Measurements from ENCODE around the gene OR6C74. TPM values are rescaled to one million over a fixed set of nuclear protein-coding genes. Genes with fewer than 3 reads are reported as not detected.

OR6C74 gene
- polyA plus RNA-seq, 1 donor from 2014 or later = not detected

GRCh38 chr12:55226523-55226922, 17.9 kb upstream of the OR6C74 start:
- Histone ChIP-seq H3F3A (ENCODE audit: insufficient read depth, low read length, poor library complexity, severe bottlenecking) (no peaks in the 10 kb centered on the region), H3K9me3 (ENCODE audit: low read length) (no peaks in the 10 kb centered on the region), H3K9ac (ENCODE audit: low read length) (no peak overlapping the region), H3K27ac (ENCODE audit: low read length) (no peak overlapping the region), H3K4me3 (ENCODE audit: low read length) (no peak overlapping the region), H3K79me2 (replicated peaks; ENCODE audit: insufficient read depth, low read length) (no peaks in the 10 kb centered on the region), H2AFZ (ENCODE audit: low read depth, low read length) (no peak overlapping the region), H3K9me2 (ENCODE audit: insufficient read depth, low read length) (no peaks in the 10 kb centered on the region), H4K20me1 (ENCODE audit: insufficient read depth) (no peaks in the 10 kb centered on the region), H3K36me3 (ENCODE audit: insufficient read depth, low read length) (no peaks in the 10 kb centered on the region), H3K4me2 (ENCODE audit: low read length) (no peak overlapping the region), H3K27me3 (ENCODE audit: insufficient read depth, low read depth, low read length) (no peaks in the 10 kb centered on the region)
- no peak for TF ChIP-seq EZH2 (IDR thresholded peaks at IDR 0.05; ENCODE audit: borderline replicate concordance, insufficient read depth, low read length, poor library complexity, severe bottlenecking)
- no peak for TF ChIP-seq TAF1 (IDR thresholded peaks at IDR 0.05; ENCODE audit: low read depth)
- TF ChIP-seq EP300 (conservative IDR thresholded peaks at IDR 0.05; ENCODE audit: poor library complexity, severe bottlenecking) = no peak
- TF ChIP-seq MXI1 (conservative IDR thresholded peaks at IDR 0.05; ENCODE audit: poor library complexity, severe bottlenecking) = no peak
- TF ChIP-seq CTCF (IDR thresholded peaks at IDR 0.05; ENCODE audit: poor library complexity, severe bottlenecking) = no peak
- no peak for TF ChIP-seq SMC3 (conservative IDR thresholded peaks at IDR 0.05; ENCODE audit: poor library complexity)
- no peak for TF ChIP-seq POLR2AphosphoS5 (IDR thresholded peaks at IDR 0.05)
- TF ChIP-seq REST (IDR thresholded peaks at IDR 0.05; ENCODE audit: borderline replicate concordance) = no peak
- no peak for TF ChIP-seq RAD21 (conservative IDR thresholded peaks at IDR 0.05)

- H3K9me2 ChIP-seq (ENCODE audit: insufficient read depth, low read length) = no peaks in the 10 kb centered on the region
- H2AFZ ChIP-seq (ENCODE audit: low read depth, low read length) = no peak overlapping the region
- no peaks in the 10 kb centered on the region for H3K36me3 ChIP-seq (ENCODE audit: insufficient read depth, low read length)
- H3K4me3 ChIP-seq (ENCODE audit: low read length) = no peak overlapping the region
- no peaks in the 10 kb centered on the region for H3K27me3 ChIP-seq (ENCODE audit: insufficient read depth, low read depth, low read length)
- H3K9ac ChIP-seq (ENCODE audit: low read length) = no peak overlapping the region
- H3F3A ChIP-seq (ENCODE audit: insufficient read depth, low read length, poor library complexity, severe bottlenecking) = no peaks in the 10 kb centered on the region
- TF ChIP-seq MXI1 (conservative IDR thresholded peaks at IDR 0.05; ENCODE audit: poor library complexity, severe bottlenecking) (no peak), POLR2AphosphoS5 (IDR thresholded peaks at IDR 0.05) (no peak), CTCF (IDR thresholded peaks at IDR 0.05; ENCODE audit: poor library complexity, severe bottlenecking) (no peak), SMC3 (conservative IDR thresholded peaks at IDR 0.05; ENCODE audit: poor library complexity) (no peak), RAD21 (conservative IDR thresholded peaks at IDR 0.05) (no peak), TAF1 (IDR thresholded peaks at IDR 0.05; ENCODE audit: low read depth) (no peak), EP300 (conservative IDR thresholded peaks at IDR 0.05; ENCODE audit: poor library complexity, severe bottlenecking) (no peak)
- H3K4me2 ChIP-seq (ENCODE audit: low read length) = no peak overlapping the region
- H4K20me1 ChIP-seq (ENCODE audit: insufficient read depth) = no peaks in the 10 kb centered on the region
- H3K27ac ChIP-seq (ENCODE audit: low read length) = no peak overlapping the region
- no peaks in the 10 kb centered on the region for H3K79me2 ChIP-seq (replicated peaks; ENCODE audit: insufficient read depth, low read length)
- no peaks in the 10 kb centered on the region for H3K9me3 ChIP-seq (ENCODE audit: low read length)
Measured at GRCh38 chr12:55227643-55228042, 16.8 kb upstream of the OR6C74 start.
